Stimulated activated CD4-positive, alpha-beta T cell treated with anti-CD3 and anti-CD28 coated beads, Interleukin-15, amount 100 ng/mL, for 24 hours (primary cell): Measurements from ENCODE around the gene RPTOR.
A peak's percentile ranks its signal among the peaks of the same experiment; 100 is the strongest.
"Not testable (repeated sequence)": the region's sequence is repeated elsewhere in the genome, so short reads cannot be mapped to it uniquely, and the experiment has no call there.

Experiments used
- DNase-seq: peaks from one replicate; pipeline ENCODE4 v3.0.0-alpha.2; 2020

The RPTOR gene

DNA sequence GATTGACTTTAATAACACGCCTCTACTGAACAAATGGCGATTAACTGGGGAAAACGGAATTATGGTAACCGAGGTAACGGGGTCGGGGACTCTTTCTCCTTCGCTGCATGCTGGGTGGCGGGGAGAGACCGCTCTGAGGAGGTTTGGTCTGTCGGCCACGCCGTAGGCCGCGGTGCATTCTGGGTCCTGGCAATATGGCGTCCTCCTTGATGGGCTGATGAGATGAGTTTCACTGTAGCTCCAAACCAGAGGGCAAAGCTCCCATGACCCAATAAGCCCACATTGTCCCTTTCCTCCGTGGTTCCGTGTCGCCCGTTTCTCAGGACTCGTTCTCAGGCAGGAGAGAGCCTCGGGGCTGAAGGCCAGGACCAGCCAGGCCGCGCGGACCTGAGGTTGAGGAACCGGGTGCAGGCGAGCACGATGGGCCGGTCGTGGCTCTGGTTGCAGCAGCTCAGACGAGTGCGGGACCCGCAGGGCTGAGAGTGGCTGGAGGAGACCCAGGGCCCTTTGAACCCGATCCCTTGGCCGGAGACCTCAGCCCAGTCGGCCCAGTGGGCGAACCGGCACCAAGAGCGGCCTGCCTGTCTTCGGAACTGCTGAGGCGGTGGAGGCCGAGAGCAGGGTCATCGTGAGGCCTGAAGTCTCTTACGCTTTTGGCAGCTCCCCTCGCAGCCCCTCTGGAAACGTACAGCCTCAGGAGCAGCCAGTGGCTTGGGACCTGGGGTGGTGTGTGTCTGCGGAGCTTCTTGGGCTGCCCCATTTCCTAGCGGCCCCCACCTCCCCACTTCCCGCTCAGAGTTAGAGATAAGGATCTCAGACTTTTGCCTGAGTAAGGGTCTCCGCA is at the start of gene RPTOR:
RPTOR (plus strand) TSS at position 184 of the 844 bp plus-strand sequence. CDS start 792 bp downstream, outside the sequence.
- DNase-seq, result peak; percentile 94

- DNase-seq, result no peak
These were observed 46.9 kb upstream of the RPTOR start for GRCh38 chr17:80497726-80498241.

DNA sequence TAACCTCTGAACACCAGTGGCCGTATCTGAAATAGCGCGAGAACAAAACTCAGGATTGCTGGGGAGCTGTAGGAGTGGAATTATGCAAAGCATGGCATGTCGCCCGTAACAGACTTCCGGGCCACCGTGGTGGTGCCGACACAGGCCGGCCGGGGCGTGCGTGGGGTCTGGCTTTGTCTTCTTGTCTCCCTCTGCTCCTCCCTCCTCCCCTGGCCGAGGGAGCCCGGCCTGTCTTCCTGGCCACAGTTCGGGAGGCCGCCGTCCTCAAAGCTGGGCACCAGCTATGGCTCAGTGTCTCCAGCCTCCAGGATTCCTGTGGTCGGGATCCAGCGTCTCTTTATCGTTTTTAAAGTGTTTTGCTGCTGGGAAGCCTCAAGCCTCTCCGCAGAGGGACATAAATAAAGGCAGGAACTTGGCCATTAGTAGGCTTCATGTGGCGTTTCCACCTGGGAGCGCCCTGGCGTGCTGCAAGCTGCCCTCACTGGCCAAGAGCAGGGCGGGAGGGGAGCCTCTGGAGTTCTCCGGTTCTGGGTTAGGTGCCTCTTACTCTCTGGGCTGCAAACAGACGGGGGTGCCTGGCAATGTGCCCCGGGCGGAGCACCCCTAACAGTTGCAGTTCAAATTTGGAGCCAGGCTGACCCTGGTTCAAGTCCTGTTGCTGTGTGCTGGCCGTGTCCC is 46.3 kb upstream of the RPTOR start:
- DNase-seq, result no peak

GRCh38 chr17:80498920-80499410 is 45.7 kb upstream of the RPTOR start:
- DNase-seq, result no peak

DNA sequence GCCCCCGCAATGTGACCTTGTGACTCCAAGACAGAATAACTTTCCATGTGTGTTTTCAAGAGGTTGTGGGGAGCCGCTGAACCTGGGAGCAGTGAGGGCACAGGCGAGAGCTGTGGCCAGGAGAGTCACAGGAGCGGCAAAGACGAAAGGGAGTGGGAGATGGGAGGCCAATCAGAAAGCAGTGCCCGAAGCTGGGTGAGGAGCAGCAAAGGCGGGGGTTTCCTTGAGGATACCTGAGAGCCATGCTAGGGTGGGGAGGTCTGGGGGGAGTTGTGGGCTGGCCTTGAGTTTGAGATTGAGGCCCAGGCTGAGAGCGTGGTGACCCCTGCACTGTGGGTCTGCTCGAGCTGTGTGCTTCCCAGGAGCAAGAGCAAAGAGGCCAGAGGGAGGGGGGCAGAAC is 45.1 kb upstream of the RPTOR start:
- DNase-seq, result no peak

GRCh38 chr17:80499961-80500665 is 44.5 kb upstream of the RPTOR start:
- no peak for DNase-seq

DNA sequence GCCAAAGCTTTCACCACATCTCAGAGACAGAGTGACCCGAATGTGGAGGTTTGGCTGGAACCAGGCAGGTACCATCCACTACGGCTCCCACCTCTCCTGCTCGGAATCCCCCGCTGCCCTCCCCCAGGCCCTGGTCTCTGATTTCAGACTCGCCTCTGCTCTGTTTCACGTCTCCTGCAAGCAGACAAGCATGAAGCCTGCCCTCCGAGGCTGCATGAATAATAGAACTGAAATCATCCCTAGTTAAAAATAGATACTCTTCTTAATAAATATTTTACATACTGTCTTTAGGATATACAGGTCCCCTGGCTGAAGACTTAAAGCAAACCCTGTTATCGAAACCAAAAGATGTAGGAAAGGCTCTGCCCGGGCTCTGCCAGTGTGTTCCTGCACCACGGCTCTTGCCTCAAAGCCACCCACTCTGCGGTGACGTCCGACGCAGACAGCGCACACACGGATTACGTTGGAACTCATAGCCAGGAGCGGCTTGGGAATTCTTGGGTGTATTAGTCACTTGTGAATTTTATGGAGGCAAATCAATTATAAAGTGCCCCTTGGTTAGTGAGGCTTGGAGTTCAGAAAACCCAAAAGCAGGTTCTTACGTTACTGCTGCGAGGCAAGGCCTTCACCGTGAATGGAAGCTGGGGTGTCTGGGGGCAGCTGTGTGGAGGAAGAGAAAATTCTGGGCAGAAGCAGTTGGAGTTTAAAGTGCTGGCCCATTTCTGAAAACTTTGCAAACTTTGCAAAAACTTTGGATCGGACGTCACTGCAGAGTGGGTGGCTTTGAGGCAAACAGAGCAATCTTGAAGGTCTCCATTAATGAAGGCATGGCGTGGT is 42.7 kb upstream of the RPTOR start:
- DNase-seq, result no peak

DNA sequence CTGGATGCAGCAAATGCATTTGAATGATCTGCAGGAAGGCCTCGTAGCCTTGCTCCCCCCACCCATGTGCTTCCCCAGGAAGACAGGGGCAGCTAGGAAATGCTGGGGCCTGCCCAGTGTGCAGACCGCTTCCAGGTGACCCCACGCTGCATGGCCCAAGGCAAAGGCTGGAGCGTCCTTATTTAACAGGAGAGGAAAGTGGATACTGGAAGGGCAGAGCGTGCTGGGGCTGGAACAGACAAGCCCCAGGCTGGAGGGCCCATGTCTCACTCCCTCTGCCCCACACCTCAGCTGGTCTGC is 42.1 kb upstream of the RPTOR start:
- DNase-seq, result no peak

GRCh38 chr17:80503031-80503430 is 41.6 kb upstream of the RPTOR start:
- no peak for DNase-seq

- DNase-seq, result no peak
These were observed 40.7 kb upstream of the RPTOR start for GRCh38 chr17:80503921-80504320.

DNA sequence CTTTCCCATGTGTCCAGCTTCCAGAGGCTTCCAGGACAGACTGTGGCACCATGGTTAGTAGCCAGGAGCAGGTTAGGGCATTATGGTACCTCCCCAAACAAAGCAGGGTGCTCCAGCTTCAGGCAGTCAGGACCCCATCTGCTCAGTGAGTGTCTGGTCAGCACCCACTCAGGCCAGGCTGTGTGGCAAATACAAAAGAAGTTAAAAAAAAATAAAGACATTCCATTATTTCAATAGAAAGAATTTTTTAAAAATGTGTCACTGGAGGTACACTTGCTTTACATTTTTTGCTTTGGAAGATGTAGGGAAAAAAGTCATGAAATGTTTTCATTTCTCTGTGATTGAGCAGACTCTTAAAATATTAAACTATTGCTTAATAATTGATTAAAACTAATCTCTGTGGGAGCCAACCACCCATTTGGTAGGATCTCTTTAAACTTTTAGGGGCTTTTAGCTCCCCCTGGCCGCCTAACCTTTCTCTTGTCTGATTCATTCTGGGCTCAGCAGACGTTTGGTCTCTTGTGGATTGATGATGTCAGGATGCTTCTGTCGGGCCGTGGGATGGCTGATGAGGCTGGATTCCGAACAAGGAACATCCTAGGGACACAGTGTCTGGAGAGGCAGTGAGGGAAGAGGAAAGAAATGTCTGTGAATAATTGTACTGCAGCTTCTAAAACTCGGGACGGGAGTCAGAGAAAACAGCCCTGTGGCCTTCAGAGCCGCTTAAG is 39.8 kb upstream of the RPTOR start:
- no peak for DNase-seq

DNA sequence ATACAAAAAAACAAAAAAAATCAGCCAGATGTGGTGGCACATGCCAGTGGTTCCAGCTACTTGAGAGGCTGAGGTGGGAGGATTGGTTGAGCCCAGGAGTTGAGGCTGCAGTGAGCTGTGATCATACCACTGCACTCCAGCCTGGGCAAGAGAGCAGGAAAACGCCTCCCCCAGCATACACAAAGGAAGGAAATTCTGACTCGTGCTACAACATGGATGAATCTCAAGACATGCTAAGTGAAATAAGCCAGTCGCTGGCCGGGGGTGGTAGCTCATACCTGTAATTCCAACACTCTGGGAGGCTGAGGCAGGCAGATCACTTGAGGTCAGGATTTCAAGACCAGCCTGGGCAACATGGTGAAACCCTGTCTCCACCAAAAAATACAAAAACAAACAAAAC is 37.5 kb upstream of the RPTOR start:
- DNase-seq, result not testable (repeated sequence)

DNA sequence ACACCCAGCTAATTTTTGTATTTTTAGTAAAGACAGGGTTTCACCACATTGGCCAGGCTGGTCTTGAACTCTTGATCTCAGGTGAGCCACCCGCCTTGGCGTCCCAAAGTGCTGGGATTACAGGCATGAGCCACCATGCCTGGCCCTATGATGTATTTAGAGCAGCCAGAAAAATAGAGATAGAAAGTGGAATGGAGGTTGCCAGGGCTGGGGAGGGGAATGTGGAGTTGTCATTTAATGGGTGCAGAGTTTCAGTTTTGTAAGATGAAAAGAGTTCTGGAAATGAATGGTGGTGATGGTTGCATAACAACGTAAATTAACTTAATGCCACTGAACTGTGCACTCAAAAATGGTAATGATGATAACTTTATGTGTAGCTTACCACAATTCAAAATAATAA is 36.7 kb upstream of the RPTOR start:
- no peak for DNase-seq

DNA sequence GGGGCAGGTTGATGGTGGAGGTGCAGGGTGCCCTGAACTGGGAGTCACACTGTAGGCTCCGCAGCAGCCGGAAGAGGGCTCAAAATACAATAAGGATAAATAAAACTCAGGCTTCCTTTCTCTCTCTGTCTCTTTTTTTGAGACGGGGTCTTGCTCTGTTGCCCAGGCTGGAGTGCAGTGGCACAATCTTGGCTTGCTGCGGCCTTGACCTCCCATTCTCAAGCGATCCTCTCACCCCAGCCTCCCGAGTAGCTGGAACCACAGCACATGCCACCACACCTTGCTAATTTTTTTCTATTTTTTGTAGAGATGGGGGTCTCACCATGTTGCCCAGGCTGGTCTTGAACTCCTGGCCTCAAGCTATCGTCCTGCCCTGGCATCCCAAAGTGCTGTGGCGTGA is 35.3 kb upstream of the RPTOR start:
- DNase-seq, result no peak

GRCh38 chr17:80510132-80510531 is 34.5 kb upstream of the RPTOR start:
- DNase-seq, result no peak

GRCh38 chr17:80510772-80511171 is 33.9 kb upstream of the RPTOR start:
- no peak for DNase-seq

DNA sequence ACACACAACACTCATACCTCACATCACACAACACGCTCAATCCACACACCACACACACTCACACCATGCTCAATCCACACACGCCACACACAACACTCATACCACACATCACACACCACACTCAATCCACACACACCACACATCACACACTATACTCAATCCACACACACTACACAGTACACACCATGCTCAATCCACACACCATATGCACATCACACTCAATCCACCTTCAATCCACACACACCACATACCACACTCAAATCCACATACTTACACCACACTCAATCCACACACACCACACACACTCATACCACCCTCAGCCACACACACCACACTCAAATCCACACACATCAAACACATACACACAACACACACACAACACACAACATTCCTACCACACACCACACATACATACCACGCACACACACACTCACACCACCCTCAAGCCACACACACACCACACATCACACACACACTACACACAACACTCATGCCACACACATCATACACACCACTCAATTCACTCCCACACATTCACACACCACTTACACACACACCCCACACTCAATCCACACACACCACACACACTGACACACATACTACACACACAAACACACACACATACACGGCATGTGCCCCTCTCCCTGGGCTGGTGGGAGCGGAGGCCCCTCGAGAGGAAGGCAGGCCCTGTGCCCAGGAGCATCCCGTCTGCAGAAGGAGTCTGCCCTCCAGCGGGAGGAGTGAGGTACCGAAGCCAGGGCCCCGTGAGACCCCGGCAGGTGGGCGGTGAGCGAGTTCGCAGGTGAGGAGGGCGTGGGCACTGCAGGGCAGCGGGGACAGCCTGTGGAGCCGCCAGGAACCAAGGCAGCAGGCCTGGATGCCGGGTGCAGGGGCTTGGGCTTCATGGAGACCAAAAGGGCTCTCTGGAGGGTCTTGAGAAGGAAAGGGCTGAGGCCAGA is 33.1 kb upstream of the RPTOR start:
- DNase-seq, result no peak

DNA sequence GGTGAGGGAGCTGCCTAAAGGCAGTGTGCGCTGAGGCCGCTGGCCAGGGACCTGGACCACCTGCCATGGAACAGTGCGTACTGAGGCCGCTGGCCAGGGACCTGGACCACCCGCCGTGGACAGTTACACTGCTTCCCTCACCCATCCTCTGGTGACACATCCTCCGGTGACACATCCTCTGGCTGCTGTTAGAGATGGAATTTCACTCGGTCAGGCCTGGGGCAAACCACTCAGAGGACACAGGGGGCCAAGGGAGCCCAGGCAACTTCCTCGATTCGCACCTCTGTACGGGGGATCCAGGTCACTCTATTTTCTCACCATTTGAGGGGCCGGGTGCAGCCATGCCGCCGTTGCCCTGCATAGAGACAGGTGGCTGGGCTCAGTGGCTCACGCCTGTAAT is 32.4 kb upstream of the RPTOR start:
- DNase-seq, result no peak

DNA sequence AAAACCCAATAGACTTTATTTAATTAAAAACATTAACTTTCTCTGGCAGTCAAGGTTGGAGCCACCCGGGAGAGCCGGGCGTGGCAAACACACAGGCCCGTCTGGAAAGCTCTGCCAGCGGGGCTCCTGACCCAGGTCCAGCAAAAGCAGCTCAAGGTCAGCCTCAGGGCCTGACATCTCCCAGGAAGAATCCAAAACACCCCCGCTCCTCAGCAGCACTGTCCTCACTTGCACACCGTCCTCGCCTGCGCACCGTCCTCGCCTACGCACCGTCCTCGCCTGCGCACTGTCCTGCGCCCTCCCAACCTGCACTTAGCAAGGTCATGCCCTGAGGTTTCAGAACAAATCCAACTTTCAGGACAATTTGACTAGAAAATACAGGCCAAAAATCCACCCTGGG is 31.4 kb upstream of the RPTOR start:
- DNase-seq, result no peak

DNA sequence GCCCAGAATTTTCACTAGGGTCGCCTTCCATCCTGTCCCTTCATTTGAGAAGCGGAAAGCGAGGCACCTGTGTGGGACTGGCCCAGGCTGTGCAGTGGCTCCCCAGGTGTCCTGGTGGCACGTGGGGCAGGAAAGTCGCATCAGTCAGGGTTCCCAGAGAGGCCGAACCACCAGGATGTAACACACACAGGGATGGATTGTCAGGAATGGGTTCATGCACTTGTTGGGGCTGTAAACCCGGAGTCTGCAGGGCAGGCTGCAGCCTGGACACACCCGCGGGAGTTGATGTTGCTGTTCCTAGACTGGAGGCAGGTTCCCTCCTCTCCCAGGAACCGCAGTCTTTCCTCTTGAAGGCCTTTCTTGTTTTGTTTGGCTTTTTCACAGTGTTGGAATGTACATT is 30.7 kb upstream of the RPTOR start:
- no peak for DNase-seq
